ENCODE data around the gene LMF2.

Gene LMF2

GRCh38 chr22:50533856-50534711 lies 26.6 kb upstream of the LMF2 start:
- DNase-seq (ENCODE audit: low spot score) (peak; percentile 49), FAIRE-seq (peak; percentile 93)

- DNase-seq (ENCODE audit: low spot score) (no peak), FAIRE-seq (no peak)
Measured at GRCh38 chr22:50532824-50533796, 25.6 kb upstream of the LMF2 start.

GRCh38 chr22:50531962-50532674 lies 24.6 kb upstream of the LMF2 start:
- FAIRE-seq: no peak
- peak; percentile 16 for DNase-seq (ENCODE audit: low spot score)

- FAIRE-seq: no peak
- DNase-seq (ENCODE audit: low spot score): no peak
Measured at GRCh38 chr22:50531546-50531961, 24.1 kb upstream of the LMF2 start.

- FAIRE-seq (no peak), DNase-seq (ENCODE audit: low spot score) (peak; percentile 33)
Measured at GRCh38 chr22:50530877-50531545, 23.5 kb upstream of the LMF2 start.

- FAIRE-seq (no peak), DNase-seq (ENCODE audit: low spot score) (no peak)
Measured at GRCh38 chr22:50530580-50530876, 23.0 kb upstream of the LMF2 start.

- no peak for FAIRE-seq
- no peak for DNase-seq (ENCODE audit: low spot score)
Measured at GRCh38 chr22:50529897-50530579, 22.5 kb upstream of the LMF2 start, which contains the start of gene TYMP. Gene TYMP (minus strand): TSS chr22:50530012. CDS start chr22:50529709, 303 bp downstream.

GRCh38 chr22:50529416-50529896 lies 22.0 kb upstream of the LMF2 start:
- DNase-seq (ENCODE audit: low spot score) (no peak), FAIRE-seq (no peak)

GRCh38 chr22:50528682-50529415 lies 21.3 kb upstream of the LMF2 start:
- DNase-seq (ENCODE audit: low spot score) (no peak), FAIRE-seq (no peak)

- DNase-seq (ENCODE audit: low spot score) (no peak), FAIRE-seq (no peak)
Measured at GRCh38 chr22:50527921-50528681, 20.6 kb upstream of the LMF2 start.

- FAIRE-seq: no peak
- peak; percentile 25 for DNase-seq (ENCODE audit: low spot score)
Measured at GRCh38 chr22:50526834-50527801, 19.6 kb upstream of the LMF2 start.

GRCh38 chr22:50526108-50526833 lies 18.8 kb upstream of the LMF2 start:
- FAIRE-seq (no peak), DNase-seq (ENCODE audit: low spot score) (peak; percentile 51)

- DNase-seq (ENCODE audit: low spot score) (no peak), FAIRE-seq (no peak)
Measured at GRCh38 chr22:50525858-50526107, 18.3 kb upstream of the LMF2 start.

- DNase-seq (ENCODE audit: low spot score) (peak; percentile 91), FAIRE-seq (no peak)
Measured at GRCh38 chr22:50525104-50525857, 17.8 kb upstream of the LMF2 start, which contains the start of gene SCO2. Gene SCO2 (minus strand): TSS chr22:50525598. CDS start chr22:50524411, 1,187 bp downstream.

GRCh38 chr22:50524676-50525103 lies 17.2 kb upstream of the LMF2 start:
- DNase-seq (ENCODE audit: low spot score): no peak

More at GRCh38 chr22:50524676-50525103, 17.2 kb upstream of the LMF2 start:
- no peak for FAIRE-seq
